GM19328 (cell line): Measurements from ENCODE around the gene LIMCH1.

ENCODE experiments used
- ATAC-seq: cut with Tn5 transposase; IDR thresholded peaks from one replicate; pipeline ENCODE4 v1.9.1; 2021; ENCODE audit warnings: mild to moderate bottlenecking, moderate library complexity; ENCODE audit not compliant: unreplicated experiment

The LIMCH1 gene

DNA sequence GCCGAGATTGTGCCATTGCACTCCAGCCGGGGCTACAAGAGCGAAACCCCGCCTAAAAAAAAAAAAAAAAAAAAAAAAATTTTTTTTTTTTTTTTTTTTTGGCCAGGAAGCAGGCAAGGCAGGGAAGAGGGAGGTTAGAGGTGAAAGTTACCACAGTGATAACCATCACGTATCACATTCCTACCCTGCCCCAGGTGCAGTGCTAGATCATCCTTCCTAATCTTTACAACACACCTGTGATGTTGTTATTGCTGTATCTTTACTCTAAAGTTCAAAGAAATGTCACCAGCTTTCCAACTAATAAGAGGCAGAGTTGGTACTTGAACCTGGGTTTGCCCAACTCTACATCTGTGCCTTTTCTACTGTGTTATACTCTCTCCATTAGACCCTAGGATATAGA lies 7.2 kb upstream of the LIMCH1 start:
- ATAC-seq: no peak

- ATAC-seq: no peak
Measured at GRCh38 chr4:41532336-41532735, 5.6 kb upstream of the LIMCH1 start.

- no peak for ATAC-seq
Measured at GRCh38 chr4:41532882-41533281, 5.1 kb upstream of the LIMCH1 start.

DNA sequence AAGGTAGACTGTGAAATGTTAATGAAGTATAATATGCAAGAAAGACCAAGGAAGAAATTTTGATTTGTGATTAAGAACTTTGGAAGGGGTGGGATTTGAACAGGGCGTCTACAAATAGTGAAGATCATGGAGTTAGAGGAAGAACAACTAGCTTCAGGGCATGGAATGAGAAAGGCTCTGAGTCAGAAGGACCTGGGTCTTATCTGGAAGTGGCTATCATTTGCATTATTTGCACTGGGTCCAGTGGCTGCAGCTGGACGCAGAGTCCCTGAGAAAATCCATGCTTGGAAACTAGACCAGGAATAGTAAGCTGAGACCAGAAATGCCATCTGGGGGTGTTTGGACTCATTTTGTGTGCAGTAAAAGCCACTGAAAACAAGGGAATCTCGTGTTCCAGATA lies 4.3 kb upstream of the LIMCH1 start:
- no peak for ATAC-seq

DNA sequence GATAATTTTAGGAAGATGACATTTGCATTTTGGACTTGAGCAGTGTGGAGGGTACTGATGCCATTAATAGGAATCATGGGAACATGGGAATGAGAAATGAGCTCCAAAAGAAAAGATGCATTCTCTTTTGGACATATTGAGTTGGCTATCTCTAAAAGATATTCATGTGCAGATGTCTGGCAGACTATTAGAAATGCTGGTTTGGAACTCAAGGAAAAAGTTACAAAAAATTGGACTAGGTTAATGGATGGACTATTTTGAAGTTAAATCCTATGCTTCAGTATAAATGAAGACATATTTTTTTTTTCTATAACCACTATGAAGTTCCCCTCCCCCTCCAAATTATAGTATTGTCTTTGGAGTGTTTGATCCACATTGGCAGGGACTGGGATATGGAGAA lies 3.6 kb upstream of the LIMCH1 start:
- ATAC-seq: no peak

- no peak for ATAC-seq
Measured at GRCh38 chr4:41535911-41536371, 2.0 kb upstream of the LIMCH1 start.

DNA sequence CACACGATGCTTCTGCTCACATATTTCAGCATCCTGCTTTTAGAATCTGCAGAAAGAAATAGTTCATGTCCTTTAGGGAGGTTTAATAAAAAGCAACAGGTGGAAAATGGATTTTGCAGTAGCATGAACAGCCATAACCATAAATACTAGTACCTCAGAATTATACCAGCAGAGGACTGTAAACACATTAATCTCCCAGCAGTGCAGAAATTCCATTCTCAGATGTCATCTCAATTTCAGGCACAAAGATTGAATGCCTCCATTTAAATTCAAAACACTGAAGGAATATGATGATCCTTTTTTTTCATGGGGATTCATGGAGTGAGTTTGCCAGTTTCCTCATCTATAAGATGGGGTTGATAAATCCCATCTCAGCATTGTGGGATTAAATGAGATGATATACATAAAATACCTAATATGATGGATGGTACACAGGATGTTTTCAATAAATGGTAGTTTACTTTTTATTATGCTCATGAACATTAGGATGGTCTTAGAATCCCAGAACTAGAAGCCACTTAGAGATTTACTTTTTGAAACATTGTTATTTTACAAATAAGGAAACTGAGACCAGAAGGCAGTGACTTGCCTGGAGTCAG lies 566 bp upstream of the LIMCH1 start:
- no peak for ATAC-seq

- ATAC-seq: no peak
Measured at GRCh38 chr4:41538887-41539498, 1.0 kb downstream of the LIMCH1 start.

GRCh38 chr4:41539711-41540110 lies 1.8 kb downstream of the LIMCH1 start:
- ATAC-seq: no peak

- no peak for ATAC-seq
Measured at GRCh38 chr4:41540687-41541086, 2.7 kb downstream of the LIMCH1 start.

GRCh38 chr4:41541687-41542094 lies 3.7 kb downstream of the LIMCH1 start:
- no peak for ATAC-seq

DNA sequence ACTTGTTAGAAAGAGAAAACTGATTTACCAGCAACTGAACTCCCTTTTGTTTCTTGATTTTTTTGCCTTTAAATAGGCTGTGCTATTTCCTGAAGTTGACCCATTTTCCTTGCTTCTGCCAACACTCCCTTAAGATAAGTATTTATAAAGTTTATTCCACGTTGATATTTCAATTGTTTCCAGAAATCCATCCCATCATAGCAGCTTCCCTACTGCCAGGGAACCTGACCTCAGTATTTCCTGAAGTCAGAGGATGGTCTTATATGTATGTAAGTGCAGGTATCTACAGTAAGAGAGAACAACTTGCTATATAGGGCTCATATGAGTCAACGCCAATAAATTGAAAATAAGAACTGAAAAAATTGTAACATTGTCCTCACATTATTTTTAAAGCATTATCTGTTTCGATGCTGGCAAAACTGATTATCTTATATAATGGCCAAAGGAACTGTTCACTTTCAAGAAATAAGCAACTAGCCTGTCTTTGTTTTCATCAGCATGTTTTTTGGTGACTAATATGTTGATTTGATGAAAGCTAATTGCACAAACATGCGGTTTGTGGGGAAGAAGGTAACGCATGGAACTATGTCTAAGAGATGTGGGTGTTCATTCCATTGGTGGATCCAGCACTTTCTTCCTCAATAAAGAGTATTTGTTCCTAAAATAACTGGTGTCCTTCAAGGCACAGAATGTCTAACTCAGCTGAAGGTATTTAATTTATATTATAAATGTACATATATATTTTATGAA lies 4.7 kb downstream of the LIMCH1 start:
- ATAC-seq: no peak

DNA sequence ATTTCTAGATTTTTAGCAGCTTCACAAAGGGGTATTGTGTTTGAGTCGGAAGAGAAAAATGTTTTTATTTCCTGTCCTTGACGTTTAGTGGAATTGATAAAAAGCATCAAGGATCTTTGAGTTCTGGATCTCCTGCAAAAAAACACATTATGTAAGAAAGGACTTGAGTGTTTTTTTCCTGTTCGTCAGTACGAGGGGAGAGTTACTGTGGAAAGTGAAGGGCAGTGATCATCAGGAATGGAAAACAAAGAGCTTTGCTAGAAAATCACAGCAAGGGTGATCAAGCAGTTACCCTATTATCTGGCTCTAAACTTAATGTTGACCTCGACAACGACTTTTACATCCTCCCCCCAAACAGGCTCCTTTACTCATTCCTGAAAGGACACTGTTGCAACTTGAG lies 7.3 kb downstream of the LIMCH1 start:
- no peak for ATAC-seq

DNA sequence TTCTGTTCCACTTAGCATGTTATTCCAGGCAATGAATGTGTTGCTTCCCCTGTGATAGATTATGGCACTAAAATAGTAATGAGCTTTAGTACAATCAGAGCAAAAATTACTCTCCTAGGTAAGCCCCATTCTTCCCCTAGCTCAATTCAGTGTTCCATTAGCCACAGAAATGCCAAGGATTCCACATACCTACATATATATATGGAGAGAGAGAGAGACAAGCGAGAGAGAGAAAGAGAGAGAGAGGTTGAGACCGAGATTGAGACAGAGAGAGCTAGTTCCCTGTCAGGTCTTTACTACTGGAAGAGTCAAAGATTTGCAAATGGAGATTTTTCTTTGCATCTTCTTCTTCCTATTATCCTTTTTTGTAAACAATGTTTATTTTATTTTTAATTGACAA lies 8.7 kb downstream of the LIMCH1 start:
- ATAC-seq: no peak

- ATAC-seq: no peak
Measured at GRCh38 chr4:41548305-41548880, 10.4 kb downstream of the LIMCH1 start.

- ATAC-seq: no peak
Measured at GRCh38 chr4:41549478-41549877, 11.5 kb downstream of the LIMCH1 start.

DNA sequence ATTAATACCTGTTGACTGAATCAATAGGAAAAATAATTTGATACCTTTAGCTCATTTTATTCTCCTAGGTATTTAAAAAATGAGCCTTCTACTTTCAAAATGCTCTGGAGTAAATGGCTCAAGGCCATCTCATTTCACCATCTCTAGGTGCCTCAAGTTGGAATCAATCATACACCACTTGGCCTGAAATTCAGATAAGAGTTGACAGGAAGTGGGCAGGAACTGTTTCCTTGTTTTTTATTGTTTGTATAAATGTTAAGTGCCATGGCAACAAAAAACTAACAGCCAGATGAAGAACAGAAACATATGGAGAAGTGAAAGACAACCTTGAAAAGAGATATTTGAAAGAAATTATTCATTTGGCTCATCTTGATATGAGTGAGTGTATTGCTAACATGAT lies 12.4 kb downstream of the LIMCH1 start:
- ATAC-seq: no peak

GRCh38 chr4:41551536-41551935 lies 13.6 kb downstream of the LIMCH1 start:
- ATAC-seq: no peak

GRCh38 chr4:41554905-41555304 lies 16.9 kb downstream of the LIMCH1 start:
- ATAC-seq: no peak

DNA sequence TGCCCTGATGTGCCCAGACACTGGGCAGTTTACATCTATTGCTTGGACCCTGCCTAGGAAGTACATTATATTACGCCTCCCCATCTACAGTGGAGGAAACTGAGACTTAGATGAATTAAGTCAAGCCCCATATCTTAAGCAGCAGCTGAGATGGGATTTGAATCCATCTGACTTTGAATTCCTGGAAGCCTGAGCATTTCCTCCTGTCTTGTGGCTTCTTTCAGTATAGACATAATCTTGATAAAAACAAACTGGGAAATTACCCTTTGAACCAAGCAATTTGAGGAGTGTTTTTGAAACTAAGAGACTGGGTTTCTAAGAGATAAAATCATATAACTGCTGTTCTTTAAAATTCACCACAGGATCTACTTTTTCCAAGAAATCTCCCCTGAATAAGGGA lies 18.6 kb downstream of the LIMCH1 start:
- no peak for ATAC-seq

DNA sequence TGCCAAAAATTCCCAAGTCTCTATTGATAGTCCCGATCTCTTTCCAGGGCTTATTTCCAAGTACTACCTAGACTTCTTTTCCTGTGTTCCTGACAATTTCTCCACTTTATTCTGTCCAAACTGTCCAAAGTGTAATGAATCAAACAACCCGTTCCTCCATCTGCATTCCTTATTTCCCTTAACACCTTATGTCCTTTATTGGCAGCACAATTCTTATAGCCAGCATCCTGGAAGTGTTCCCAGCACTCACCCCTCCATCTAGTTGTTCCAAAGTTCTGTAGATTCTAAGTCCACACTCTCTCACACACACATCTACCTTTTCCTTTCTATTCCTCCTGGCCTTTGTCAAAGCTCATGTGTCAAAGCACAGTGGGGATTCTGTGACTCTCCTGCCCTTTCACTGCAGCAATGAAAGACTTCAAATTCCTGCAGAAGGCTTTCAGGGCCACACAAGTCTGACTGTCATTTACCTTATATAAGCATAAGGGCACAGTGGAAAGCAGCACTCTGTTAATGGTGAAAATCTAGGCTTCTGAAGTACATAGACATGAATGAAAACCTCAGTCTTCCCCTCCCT lies 22.1 kb downstream of the LIMCH1 start:
- no peak for ATAC-seq

DNA sequence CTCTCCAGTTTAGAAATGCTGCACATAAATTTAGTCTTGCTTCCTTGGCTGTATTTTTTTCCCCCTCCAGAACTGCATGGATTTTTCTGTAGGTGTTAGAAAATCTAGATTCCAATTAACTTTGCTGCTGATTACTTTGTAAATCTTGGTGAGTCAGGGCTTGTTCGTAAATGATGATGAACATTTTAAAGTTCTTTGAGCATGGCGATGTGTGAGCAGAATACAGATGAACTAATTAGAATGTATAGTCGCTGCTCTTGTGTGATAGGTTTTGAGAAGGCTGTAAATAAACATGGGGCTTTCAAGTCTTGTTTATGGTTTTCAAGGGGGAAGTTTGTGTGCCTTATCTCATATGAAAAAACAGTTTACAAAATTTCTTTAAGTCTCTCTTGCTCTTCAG lies 23.3 kb downstream of the LIMCH1 start:
- ATAC-seq: no peak
